Esophagus mucosa (tissue), 1 donor: ENCODE data around the gene CFAP53. TPM values are rescaled to one million over a fixed set of nuclear protein-coding genes. Genes with fewer than 3 reads are reported as not detected.
"Not testable (repeated sequence)": the region's sequence is repeated elsewhere in the genome, so short reads cannot be mapped to it uniquely, and the experiment has no call there.

ENCODE experiments used
- ATAC-seq: fragments of 200-7000 bp; cut with Tn5 transposase; one replicate; pipeline ENCODE4 v1.9.1; 2020
- total RNA-seq: library from RNA; stranded (reverse); gene quantifications from one replicate; pipeline ENCODE4 v1.2.4, GENCODE V29; 2023
- donor health status: DM: yes; HTN: yes; CAD: no.

CFAP53 gene, protein sequence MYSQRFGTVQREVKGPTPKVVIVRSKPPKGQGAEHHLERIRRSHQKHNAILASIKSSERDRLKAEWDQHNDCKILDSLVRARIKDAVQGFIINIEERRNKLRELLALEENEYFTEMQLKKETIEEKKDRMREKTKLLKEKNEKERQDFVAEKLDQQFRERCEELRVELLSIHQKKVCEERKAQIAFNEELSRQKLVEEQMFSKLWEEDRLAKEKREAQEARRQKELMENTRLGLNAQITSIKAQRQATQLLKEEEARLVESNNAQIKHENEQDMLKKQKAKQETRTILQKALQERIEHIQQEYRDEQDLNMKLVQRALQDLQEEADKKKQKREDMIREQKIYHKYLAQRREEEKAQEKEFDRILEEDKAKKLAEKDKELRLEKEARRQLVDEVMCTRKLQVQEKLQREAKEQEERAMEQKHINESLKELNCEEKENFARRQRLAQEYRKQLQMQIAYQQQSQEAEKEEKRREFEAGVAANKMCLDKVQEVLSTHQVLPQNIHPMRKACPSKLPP
- 0.36 TPM for total RNA-seq

DNA sequence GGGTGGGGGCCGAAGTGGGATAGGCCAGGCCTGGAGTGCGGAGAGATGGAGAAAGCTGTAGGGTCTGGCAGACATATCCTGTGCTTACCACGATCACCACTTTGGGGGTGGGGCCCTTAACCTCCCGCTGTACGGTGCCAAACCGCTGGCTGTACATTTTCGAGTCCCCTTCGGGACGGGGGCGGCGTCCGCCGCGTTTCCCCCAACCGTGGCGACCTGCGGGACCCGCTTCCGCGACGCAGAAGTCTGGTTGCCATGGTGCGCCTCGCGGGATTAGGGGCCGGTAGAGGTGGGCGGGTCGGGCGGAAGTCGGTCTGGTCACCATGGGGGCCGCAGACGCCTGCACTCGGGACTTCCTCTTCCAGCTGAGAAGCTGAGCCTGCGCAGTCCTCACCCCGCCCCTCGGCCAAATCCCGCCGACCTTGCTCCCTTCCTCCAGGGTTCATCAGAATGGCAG lies at the start of gene CFAP53:
Gene CFAP53 (minus strand): TSS at position 248 of the 457 bp plus-strand sequence. CDS start 91 bp downstream, at position 157.
- ATAC-seq = peak; percentile 90

DNA sequence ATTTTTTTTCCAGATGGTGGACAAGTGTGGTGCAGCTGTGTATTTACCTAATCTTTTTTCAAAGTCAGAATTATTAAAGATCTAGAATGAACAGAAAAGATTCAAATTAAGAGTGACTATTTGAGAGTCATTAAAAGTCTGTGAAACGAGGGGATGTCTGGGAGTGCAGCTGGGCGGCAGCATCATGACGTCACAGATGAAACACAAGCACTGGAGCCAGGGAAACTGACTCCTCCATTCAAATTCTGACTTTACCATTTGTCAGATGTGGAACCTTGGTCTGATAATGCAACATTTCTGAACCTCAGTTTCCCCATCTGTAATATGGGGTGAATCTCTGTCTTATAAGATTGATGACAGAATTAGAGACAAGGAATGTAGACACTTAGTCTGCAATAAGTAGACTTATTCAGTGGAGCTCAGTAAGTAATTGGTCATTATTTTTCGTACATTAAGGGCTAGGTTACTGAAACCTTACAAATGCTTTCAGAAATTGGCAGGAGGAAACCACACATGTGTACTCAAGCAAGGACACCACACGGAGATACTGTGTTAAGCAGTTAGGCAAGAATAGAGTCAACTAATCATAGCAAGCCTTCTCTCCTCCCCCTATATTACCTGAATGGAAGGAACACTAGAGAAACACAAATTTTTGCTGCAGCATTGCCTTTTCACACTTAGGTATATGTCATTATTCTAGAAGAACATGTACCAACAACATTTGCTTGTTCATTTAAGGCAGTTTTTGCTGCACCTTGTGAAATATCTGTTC lies 49.0 kb upstream of the CFAP53 start:
- no peak for ATAC-seq

DNA sequence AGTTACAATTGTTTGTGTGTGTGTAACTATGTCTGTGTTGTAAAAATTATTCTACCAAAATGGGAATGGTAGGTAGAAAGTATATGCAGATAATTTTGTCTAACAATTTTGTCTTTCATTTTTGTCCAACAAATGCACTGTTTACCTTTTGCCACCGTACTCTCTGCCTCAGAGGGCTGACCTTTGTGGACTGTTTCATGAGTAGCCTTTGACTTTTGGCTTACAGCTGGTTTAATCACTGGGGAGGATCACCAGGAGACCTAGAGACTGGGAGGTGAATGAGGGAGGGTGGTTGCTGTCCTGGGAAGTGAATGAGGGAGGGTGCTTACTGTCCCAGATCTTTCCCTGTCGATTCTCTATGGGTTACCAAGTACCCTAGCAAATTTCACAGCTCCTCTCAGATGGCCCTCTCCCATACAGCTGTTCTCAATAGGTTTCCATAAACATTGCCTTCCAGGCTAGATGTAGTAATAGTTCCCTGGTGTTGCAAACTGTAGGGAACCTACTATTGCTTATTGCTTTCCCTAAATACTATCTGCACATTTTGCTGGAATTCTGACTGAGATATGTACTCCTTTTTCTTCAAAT lies 47.7 kb upstream of the CFAP53 start:
- ATAC-seq = no peak

DNA sequence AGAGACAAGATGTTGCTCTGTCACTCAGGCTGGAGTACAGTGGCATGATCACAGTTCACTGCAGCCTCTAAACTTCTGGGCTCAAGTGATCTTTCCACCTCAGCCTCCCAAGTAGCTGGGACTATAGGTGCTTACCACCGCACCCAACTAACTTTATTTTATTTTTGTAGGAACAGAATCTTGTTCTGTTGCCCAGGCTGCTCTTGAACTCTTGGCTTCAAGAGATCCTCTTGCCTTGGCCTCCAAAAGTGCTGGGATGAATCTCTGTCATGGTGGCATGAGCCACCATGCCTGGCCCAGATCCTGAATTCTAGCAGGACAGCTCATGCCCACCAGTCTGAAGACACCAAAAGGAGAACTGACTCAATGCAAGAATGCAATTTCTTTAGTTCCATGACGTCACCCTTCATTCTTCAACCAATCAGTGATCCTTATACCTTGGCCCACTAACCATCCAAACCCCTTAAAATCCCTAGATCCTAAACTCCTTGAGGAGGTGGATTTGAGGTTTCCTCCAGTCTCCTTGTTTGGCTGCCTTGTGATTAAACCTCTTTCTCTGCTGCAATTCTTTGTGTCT lies 46.8 kb upstream of the CFAP53 start:
- no peak for ATAC-seq

DNA sequence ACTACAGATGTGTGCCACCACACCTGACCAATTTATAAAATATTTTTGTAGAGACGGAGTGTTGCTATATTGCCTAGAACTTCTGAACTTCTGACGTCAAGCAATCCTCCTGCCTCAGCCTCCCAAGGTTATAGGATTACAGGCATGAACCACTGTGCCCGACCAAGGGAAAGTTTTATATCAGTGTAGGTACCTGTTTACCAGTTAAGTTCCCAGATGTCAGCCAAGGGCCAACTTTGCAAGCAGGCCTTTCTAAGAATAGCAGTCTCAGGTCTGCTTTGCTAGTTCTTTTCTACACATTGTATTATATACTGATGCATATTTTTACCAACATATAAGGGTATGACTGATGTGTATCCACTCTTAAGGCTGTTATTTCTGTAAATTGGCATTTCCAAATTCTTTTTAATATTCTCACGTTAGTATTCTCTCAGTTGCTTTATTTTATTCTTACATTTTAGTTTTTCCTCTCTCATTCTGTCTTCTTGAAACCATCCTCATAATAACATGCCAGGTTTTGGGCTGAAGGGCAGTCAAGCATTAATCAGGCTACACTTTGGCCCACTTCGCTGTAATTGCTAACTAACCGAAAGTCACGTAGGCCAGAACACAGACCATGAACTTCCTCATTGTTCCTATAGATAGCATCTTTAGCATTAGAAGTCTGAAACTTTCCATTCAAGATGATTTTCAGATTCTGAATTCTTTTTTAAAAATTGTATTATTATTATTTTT lies 46.2 kb upstream of the CFAP53 start:
- ATAC-seq = no peak

DNA sequence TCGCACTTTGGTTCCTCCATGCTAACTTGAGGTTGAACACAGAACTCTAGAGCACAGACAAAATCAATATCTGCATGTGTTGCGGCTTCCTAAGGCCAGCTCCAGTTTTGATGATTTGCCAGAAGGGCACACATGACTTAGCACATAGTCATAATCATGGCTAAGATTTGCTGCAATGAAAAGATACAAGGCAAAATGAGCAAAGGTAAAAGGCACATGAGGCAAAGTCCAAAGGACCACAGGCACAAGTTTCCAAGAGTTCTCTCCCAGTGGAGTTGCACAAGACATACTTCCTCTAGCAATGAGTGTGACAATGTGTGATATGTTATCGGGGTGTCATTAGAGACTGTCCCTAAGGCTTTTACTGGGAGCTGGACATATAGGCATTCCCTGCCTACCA lies 45.4 kb upstream of the CFAP53 start:
- no peak for ATAC-seq

DNA sequence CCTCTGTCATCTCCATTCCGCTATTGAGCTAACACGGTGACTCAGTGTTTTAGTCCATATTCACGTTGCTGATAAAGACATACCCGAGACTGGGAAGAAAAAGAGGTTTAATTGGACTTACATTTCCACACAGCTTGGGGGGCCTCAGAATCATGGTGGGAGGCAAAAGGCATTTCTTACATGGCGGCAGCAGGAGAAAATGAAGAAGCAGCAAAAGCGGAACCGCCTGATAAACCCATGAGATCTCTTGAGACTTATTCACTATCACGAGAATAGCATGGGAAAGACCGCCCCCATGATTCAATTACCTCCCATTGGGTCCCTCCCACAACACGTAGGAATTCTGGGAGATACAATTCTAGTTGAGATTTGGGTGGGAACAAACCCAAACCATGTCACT lies 43.8 kb upstream of the CFAP53 start:
- no peak for ATAC-seq

DNA sequence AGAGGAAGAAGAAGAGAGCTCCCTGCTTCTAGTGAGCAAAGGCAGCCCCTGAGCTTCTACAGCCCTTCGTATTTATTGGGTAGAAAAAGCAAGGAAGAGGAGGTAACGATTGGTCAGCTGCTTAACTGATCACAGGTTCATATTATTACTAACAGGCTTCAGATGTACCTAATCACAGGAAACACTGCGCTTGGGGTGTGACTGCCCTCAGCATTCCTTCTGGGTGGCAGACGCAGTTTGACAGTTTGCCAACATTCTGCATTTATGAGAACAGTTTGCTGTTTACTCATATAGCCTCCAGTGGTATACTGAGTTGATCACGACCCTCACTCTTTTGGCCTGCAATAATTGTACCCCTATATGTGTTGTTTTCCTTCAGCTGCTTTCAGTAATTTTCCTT lies 42.6 kb upstream of the CFAP53 start:
- not testable (repeated sequence) for ATAC-seq

DNA sequence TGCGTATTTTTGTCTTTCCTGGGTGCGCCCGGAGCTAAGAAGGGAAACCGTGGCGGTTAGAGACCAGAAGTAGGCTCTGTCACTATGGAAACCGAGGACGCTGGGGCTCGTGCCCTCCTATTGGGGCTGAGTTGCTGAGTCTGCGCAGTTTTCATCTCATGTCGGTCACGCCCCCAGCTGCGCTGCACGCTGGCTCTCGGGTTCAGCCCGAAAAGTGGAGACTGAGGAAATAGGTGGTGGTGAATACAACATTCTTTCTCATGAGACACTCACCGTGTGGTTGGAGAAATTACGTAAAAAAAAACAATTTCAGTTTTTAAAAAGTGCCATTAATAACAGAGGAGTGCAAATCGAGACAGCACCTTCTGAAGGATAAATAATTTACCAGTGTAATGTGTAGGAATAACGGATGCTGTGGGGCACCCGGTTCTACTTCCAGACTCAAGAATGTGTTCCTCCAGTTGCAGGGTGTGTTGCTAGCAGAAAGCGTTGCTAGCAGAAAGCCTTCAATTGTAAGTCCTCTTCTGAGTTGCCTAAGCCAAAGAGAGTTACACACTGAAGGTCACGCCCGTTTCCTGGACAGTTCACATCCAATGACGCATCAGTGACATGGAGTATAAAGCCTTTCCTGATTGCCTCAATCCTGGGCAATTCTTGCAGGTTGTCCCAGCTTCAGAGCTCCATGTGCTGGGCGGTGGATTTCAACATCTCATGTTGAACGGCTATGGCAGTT lies 41.6 kb upstream of the CFAP53 start:
- peak; percentile 97 for ATAC-seq

DNA sequence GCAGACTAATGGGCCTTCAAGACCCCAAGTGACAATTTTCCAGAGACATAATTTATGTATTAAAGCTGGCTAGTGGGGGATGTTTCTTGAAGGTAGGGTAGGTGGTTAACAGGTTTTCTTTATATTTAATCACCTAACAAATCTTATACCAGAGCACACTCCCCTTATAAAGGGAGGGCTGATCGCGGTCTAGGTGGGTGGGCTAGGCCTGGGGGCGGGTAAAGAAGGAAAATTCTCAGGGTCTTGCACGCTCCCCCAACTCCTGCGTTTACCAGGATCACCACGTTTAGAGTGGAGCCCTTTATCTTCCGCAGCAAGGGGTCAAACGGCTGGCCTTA lies 41.1 kb upstream of the CFAP53 start:
- peak; percentile 5 for ATAC-seq

DNA sequence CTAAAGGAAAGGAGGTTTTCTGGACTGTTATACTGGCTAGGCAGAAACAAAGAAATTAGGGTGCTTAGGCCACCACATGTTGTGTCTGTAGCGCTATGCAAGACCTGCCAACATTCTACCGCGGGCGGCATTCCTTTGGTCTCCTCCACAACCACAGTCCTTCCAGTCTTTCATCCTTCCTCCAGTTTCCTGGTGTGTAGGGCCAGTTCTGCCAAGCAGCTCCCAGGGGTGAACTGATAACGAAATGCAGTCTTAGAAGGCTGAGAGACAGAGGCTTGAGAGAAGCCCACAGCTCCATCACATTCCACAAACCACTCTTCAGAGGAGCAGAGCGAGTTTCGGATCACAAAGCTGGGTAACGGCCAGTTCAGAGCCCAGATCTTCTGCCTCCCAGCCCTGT lies 40.6 kb upstream of the CFAP53 start:
- ATAC-seq = no peak

DNA sequence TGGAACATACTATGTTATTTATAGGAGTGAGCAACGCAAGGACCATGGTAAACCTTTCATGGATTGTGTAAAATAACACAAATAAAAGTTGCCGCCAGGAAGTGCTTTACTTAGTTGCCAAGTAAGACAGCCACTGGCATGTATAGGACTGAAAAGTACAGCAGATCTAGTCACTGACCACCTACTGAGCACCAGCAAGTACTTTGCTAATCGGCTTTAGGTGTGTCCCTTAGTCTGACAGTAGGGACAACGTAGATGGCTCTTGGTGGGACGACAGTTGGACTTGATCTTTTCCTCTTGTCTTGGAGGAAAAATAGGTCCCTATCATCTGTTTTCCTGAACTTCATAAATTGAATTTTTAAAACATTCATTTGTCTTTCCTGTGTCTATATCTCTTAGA lies 34.8 kb upstream of the CFAP53 start:
- ATAC-seq = no peak

DNA sequence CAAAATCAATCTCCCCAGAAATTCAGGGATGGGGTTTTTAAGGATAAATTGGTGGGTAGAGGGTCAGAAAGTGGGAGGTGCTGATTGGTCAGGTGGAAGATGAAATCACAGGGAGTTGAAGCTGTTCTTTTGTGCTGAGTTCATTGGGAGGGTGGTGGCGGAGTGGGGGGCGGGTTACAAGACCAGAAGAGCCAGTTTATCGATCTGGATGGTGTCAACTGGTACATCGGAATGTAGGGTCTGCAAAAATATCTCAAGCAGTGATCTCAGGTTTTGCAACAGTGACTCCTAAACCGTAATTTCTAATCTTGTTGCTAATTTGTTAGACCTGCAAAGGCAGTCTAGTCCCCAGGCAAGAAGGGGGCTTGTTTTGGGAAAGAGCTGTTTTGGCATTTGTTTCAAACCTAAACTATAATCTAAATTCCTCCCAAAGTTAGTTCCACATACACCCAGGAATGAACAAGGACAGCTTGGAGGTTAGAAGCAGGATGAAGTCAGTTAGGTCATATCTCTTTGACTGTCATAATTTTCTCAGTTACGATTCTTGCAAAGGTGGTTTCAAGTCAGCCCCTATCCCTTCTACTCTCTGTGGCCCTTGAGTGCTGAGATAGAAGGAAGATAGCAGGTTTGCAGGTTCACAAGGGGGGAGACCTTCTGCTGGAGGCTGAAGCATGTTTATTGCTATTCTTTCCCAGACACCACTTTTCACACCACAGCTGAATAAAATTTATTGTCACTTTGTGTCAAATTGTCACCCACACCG lies 33.5 kb upstream of the CFAP53 start:
- ATAC-seq = no peak

DNA sequence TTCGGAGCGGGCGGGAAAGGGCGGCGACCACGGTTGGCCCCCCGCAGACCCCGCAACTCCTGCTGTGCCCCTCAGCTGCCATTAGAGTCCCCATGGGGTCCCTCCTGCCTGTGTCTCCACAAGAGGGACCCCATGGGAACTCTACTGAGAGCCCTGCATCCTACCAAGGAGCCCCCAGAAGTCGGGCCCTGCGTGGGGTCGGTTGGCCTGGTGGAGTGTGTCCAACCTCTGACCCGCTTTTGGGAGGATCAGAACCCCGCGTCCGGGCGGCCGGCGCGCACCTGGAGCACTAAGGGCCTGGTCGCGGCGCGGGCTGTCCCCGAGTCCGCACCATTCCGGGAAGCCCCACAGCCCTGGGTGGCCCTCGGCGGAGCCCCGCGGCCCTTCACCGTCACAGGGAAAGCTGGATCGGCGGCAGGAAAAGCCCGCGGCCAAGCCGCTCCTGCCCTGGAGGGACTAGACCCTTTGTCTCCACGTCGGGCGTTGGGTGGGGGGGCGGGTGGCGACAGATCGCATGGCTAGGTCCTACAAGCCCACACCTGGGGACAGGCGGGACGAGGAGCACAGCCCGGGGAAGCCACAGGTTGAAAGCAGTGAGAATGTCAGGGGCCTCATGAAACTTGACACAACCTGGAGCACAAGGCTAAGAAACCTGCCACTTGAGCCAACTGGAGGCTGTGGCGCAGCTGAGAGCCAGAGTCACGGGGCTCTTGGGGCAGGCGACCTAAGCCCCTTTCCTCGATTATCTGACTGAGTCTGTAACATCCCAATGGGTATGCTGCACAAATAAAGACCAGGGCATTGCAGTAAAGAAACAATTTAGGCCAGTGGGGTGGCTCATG lies 32.4 kb upstream of the CFAP53 start:
- ATAC-seq = peak; percentile 32

DNA sequence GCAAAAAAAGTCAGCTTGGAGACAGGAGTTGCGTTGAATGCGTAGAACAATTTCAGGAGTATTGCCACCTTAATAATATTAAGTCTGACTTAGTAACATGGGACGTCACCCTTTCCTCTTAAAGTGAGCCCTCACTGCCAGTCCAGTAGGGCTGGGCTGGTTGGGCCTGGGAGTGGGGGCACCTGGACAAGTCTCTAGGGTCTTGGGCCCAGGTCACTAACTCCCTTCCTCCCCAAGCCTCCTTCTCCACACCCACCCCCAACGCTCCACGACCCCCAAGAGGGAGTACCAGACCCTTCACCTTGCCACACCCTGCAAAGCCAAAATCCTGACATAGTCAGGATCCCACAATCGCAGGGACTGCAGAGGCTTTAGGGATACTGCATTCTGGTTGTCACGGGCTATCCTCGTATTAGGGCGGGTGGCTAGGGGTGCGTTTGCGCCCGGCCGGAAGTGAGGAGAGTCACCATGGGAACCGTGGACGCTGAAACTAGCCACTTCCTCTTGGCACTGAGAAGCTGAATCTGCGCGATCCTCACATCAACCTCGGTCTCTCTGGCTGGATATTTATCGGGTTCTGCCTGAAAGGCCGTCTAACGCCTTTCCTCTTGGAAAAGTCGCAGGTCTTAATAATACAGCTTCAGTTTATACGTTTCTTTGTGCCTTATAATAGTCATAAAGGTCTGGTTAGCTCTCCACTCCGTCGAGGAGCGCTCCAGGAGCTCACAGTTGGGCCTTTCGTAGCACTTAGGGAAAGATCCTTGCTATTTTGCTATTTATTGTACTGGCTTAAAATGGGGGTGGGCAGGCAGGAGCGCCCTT lies 31.5 kb upstream of the CFAP53 start:
- peak; percentile 83 for ATAC-seq

DNA sequence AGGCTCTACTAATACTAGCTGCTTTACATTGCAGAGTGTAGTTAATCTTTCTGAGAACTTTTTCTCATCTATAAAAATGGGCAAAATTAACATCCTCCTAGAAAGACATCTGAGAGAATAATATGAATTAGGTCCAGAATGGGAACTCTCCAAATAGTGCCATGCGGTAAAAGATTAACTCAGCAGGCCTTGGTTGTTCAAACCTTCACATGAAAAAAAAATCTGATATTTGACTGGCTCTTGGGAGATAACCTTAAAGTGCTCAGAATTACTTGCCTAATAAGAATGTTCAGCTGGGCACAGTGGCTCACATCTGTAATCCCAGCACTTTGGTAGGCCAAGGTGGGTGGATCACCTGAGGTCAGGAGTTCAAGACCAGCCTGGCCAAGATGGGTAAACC lies 26.7 kb upstream of the CFAP53 start:
- no peak for ATAC-seq

DNA sequence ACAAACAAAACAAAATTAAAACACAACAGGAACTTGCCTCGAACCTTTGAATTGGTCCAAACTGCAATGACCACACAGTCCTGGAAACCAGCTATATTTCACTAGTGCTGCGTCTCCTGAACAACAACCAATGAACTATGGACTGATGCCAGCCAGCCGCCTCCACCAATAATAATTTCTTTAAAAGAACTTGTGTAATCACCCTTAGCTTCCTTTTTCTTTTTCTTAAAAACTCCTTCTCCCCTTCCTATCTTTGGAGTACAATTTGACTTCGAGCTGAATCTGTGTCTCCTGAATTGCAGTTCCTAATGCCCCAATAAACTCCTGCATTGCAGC lies 22.8 kb upstream of the CFAP53 start:
- no peak for ATAC-seq

DNA sequence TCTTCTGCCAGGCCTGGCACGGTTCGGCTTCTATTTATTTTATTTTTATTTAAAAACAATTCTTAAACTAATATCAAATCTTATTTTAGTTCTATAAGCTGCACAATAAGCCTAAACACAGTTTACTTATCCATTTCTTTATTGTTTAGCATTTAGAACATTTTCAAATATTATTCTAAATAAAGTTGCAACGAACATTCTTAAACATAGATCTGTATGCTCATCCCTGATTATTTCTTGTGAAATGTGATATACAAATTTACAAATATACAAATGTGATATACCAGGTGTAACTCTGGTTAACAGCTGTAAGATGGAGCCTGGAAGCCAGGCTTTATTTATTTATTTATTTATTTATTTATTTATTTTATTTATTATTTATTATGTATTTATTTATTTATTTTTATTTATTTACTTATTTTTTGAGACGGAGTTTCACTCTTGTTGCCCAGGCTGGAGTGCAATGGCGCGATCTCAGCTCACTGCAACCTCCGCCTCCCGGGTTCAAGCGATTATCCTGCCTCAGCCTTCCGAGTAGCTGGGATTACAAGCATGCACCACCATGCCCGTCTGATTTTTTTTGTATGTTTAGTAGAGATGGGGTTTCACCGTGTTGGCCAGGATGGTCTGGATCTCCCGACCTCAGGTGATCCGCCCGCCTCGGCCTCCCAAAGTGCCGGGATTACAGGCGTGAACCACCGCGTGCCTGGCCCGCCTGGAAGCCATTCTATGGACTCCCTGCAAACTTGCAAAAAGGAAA lies 22.2 kb upstream of the CFAP53 start:
- ATAC-seq = not testable (repeated sequence)
